Erythroblast (primary cell): ENCODE measurements around the gene PGLYRP4.

Experiments
- GATA1 ChIP-seq: IDR thresholded peaks from 2 replicates; pipeline ENCODE4 v1.6.1; 2011; ENCODE audit warnings: low read depth, mild to moderate bottlenecking, control low read depth, low read length, moderate library complexity
- POLR2A ChIP-seq: IDR thresholded peaks from 2 replicates; pipeline ENCODE4 v1.6.1; 2011; ENCODE audit warnings: mild to moderate bottlenecking, low read length

GRCh38 chr1:153392258-153392657 lies 43.6 kb upstream of the PGLYRP4 start:
- TF ChIP-seq POLR2A (no peak), GATA1 (no peak)
